Measurements from ENCODE around the gene ZNF763. TPM values are rescaled to one million over a fixed set of nuclear protein-coding genes. Genes with fewer than 3 reads are reported as not detected.
"Not testable (repeated sequence)": the region's sequence is repeated elsewhere in the genome, so short reads cannot be mapped to it uniquely, and the experiment has no call there.

The ZNF763 gene
- 1 to 10 TPM; 6.0 to 7.8 TPM for total RNA-seq
- long read RNA-seq, partial matches to known transcripts: 0 of 4 reads
- long read RNA-seq, other reads (novel, unspliced or antisense): 1 of 4 reads

DNA sequence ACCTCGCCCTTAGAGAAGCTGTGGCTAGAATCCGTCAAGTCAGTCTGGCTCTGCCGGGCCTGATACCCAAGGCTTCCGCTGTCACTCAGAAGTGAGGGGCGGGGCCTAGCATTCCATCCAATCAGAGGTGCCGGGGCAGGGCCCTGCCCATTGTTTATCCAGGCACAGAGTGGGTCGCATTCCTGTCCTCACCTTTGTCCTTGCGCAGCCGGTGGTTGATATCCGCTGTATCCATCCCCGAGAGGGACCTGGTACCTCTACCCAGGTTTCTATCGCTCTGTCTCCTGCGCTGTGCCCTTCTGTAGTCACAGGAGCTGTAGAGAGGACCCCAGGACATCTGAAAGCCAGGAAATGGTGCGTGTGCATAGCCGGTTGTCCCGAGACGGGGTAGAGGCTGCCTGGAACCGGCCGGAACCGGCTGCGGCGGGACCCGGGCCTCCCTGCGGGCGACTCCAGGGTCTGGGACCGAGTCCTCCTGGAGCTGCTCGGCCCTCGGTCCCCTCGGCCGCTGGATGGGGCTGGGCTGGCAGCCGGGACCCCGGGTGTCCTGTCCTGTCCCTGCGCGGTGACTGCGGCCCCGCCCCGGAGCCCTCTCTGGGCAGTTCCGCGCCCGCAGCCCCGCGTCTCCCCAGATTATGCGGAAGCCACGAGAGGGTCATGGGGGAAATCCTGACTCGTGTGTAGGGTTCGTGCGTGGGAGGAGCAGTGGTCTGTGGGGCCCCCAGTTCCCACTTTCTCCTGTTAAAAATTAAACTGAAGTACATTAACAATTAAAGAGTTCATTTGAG, at the start of gene ZNF763:
Gene ZNF763 (plus strand): TSS at position 183 of the 788 bp plus-strand sequence. CDS start 169 bp downstream, at position 352.
- intact Hi-C loops (cut with DNase I, micrococcal nuclease): no loop called here
- peak; percentile 97 to 98 for DNase-seq
- peak; percentile 98 for ATAC-seq

DNA sequence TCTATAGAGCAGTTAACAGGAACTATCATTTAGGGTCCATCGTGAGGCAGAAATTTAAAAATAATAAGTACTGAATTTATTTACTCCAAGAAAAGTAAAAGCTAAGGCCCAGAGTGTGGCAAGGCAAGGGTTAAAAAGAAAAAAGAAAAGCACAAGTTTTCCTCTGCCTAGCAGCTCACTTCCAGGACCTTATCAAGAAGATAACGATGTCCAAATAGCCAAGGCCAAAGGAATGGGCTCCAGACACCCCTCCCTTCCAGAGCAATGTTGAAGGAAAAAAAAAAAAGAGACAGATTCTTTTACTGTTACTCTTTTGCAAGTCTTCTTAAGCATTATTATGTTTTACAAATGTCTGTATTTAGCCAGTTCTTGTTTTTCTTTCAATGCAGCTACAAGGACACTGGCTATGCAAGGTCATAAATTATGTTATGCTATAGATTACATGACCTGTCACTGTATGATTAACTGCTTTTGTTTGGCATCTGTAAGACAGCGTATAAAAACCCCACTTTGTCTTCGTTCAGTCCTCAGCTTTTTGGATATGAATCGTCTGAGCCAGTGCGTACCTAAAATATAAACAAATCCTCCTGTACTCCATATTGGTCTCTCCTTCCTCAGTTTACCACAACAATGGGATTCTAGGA, 42.9 kb upstream of the ZNF763 start:
- DNase-seq: no peak
- ATAC-seq: no peak
- intact Hi-C loops (cut with DNase I, micrococcal nuclease): loop anchor here (5.0 to 10.0 kb wide), 2 partner anchors 70 to 73 kb away; no protein-coding TSS in a partner anchor

DNA sequence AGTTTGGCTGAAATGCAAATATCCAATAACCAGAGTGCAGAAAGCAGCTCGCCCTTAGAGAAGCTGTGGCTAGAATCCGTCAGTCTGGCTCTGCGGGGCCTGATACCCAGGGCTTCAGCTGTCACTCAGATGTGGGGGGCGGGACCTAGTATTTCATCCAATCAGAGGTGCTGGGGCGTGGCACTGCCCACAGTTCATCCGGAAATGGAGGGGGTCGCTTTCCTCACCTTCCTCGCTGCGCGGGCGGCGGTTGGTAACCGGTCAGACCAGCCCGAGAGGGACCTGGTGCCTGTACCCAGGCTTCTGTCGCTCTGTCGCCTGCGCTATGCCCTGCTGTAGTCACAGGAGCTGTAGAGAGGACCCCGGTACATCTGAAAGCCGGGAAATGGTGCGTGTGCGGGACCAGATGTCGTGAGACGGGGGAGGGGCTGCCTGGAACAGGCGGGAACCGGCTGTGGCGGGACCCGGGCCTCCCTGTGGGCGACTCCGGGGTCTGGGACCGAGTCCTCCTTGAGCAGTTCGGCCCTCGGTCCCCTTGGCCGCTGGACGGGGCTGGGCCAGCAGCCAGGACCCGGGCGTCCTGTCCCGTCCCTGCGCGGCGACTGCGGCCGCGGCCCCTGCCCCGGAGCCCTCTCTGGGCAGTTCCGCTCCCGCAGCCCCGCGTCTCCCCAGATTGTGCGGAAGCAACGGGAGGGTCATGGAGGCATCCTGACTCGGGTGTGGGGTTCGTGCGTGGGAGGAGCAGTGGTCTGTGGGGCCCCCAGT, 39.8 kb upstream of the ZNF763 start, which contains the start of gene ZNF700:
Gene ZNF700 (plus strand): TSS at position 222 of the 765 bp plus-strand sequence. CDS start 104 bp downstream, at position 326.
- peak; percentile 93 for ATAC-seq
- intact Hi-C loops (cut with DNase I, micrococcal nuclease): loop anchor here (5.0 to 10.0 kb wide), 2 partner anchors 67 to 70 kb away; no protein-coding TSS in a partner anchor

DNA sequence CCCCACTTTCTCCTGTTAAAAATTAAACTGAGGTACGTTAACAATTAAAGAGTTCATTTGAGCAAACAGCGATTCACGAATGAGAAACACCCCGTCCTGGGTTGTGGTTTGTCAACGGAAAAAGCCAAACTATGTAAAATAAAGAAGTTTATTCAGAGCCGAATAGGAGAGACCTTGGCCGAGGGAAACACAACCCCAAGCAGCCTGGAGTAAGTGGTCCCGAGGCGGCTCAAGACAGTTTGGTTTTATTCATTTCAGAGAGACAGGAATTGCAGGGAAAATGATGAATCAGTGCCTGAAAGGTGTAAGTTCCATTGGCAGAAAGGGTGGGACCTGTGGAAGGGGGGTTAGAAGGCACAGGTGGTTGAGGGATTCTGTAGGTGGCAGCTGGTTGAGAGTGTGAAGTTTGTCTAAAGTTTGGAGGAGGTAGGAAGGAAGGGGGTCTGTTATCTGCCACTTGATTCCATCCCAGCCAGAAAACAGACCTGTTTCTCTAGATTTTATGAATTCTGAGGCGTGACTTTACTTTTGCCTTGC, 39.1 kb upstream of the ZNF763 start:
- not testable (repeated sequence) for DNase-seq, ATAC-seq
- intact Hi-C loops (cut with DNase I, micrococcal nuclease): loop anchor here in 1 of 2 donors (10.0 kb wide), 1 partner anchor 69 kb away; no protein-coding TSS in a partner anchor

More for the DNA sequence above, 39.8 kb upstream of the ZNF763 start, which contains the start of gene ZNF700:
- DNase-seq: peak; percentile 97 to 99

DNA sequence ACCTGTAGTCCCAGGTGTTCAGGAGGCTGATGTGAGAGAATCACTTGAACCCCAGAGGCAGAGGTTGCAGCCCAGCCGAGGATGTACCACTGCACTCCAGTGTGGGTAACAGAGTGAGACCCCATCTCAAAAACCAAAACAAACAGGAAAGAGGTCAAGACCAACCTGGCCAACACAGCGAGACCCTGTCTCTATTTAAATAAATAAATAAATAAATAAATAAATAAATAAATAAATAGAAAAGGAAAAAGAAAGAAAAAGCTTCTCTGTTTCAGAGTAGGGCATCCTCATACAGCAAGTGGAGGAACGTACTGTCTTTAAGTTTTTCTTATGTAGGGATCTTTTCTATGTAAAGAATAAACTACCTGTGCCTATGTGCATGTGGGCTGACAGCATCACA, 37.6 kb upstream of the ZNF763 start:
- intact Hi-C loops (cut with DNase I, micrococcal nuclease): loop anchor here in 1 of 2 donors (10.0 kb wide), 1 partner anchor 68 kb away; no protein-coding TSS in a partner anchor
- DNase-seq (no peak), ATAC-seq (no peak)

DNA sequence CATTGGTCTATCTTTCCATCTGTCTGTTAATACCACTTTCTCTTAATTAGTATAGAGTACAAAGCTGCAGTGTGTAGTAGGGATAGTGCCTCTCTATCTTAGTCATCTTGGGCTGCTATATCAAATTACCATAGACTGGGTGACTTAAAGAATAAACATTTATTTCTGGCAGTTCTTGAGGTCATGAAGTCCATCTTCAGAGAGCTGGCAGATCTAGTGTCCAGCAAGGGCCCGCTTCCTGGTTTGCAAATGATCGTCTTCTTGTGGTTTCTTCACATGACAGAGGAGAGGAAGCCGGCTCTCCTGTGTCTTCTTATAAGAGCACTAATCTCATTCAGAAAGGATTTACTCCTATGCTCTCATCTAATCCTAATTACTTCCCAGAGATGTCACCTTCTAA, 33.8 kb upstream of the ZNF763 start:
- intact Hi-C loops (cut with DNase I, micrococcal nuclease): no loop called here
- DNase-seq: no peak

DNA sequence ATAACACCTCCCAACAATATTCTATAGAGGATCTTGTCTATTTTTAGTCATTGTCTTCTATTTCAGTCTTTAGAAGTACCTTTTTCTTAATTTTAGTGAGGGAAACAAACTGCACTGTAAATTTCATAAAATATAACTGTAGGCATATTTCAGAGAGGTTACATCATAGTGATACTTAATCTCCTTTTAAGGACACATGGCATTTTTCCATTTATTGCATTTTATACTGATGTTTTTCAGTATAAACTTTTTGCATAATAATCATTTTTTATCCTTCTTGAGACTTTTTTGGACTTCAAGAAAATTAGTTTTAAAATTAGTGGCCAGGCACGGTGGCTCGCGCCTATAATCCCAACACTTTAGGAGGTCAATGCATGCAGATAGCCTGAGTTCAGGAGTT, 33.3 kb upstream of the ZNF763 start:
- intact Hi-C loops (cut with DNase I, micrococcal nuclease): no loop called here
- DNase-seq (no peak), ATAC-seq (no peak)

More for the DNA sequence above, 33.8 kb upstream of the ZNF763 start:
- ATAC-seq: no peak

DNA sequence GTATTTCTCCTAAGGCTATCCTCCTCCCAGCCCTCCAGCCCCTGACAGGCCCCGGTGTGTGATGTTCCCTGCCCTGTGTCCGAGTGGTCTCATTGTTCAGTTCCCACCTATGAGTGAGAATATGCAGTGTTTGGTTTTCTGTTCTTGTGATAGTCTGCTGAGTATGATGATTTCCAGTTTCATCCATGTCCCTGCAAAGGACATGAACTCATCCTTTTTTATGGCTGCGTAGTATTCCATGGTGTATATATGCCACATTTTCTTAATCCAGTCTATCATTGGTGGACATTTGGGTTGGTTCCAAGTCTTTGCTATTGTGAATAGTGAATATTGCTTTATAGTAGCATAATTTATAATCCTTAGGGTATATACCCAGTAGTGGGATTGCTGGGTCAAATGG, 29.0 kb upstream of the ZNF763 start:
- intact Hi-C loops (cut with DNase I, micrococcal nuclease); DNase-seq; ATAC-seq: not testable (repeated sequence)

DNA sequence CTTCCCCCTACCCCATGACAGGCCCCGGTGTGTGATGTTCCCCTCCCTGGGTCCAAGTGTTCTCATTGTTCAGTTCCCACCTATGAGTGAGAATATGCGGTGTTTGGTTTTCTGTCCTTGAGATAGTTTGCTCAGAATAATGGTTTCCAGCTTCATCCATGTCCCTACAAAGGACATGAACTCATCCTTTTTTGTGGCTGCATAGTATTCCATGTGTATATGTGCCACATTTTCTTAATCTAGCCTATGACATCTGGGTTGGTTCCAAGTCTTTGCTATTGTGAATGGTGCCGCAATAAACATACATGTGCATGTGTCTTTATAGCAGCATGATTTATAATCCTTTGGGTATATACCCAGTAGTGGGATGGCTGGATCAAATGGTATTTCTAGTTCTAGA, 26.5 kb upstream of the ZNF763 start:
- ATAC-seq; DNase-seq; intact Hi-C loops (cut with DNase I, micrococcal nuclease): not testable (repeated sequence)

DNA sequence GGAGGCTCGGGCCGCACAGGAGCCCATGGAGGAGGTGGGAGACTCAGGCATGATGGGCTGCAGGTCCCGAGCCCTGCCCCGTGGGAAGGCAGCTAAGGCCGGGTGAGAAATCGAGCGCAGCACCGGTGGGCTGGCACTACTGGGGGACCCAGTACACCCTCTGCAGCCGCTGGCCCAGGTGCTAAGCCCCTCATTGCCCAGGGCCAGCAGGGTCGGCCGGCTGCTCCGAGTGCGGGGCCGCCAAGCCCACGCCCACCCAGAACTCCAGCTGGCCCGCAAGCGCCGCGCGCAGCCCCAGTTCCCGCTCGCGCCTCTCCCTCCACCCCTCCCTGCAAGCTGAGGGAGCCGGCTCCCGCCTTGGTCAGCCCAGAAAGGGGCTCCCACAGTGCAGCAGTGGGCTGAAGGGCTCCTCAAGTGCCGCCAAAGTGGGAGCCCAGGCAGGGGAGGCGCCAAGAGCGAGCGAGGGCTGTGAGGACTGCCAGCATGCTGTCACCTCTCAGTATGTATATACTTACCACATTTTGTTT, 23.4 kb upstream of the ZNF763 start:
- intact Hi-C loops (cut with DNase I, micrococcal nuclease); ATAC-seq; DNase-seq: not testable (repeated sequence)

DNA sequence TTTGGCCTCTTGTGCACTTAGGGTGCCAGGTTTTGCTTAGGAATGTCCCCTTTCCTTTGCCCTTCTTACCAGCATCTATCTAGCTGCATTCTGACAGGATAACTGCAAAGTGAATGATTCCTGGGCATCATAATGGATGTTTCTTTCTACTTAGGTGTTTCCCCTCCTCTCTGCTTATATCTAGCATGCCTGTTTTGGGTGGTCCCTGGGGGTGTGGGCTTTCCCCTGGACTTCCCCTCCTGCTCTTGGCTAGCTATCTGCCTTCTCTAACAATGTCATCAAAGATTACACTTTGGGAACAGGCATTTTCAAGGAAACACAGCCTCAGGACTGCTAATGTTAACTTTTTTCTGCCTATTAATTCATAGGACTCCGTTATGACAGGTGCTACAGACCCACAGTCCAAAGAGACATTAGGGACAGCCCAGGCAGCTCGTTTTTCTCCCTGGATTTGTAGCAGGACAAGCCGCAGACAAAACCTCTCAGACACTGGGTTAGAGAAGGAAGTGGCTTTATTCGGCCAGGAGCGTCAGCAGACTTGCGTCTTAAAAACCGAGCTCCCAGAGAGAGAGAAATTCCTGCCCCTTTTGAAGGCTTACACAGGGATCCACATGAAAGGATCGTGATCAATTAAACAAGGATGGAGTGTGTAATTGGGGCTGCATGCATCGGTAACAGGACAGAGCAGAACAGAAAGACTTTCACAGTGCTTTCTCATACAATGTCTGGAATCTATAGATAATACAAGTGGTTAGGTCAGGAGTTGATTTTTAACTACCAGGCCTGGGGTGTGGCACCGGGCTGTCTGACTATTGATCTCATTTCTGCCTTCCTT, 22.6 kb upstream of the ZNF763 start:
- DNase-seq: no peak
- intact Hi-C loops (cut with DNase I, micrococcal nuclease): no loop called here
- ATAC-seq: no peak

DNA sequence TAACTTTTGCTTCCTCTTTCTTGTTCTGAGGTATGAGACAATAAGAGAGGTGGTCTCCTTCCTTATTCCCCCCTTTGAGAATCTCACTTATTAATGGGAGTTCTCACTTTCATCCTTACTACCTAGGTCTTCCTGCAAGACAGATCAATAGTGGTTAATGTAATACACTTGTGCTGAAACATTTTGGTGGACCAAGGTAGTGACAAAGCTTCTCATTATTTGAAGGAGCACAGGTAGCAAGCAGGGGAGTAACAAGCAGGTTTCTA, 22.1 kb upstream of the ZNF763 start:
- no peak for DNase-seq
- intact Hi-C loops (cut with DNase I, micrococcal nuclease): no loop called here
- no peak for ATAC-seq

DNA sequence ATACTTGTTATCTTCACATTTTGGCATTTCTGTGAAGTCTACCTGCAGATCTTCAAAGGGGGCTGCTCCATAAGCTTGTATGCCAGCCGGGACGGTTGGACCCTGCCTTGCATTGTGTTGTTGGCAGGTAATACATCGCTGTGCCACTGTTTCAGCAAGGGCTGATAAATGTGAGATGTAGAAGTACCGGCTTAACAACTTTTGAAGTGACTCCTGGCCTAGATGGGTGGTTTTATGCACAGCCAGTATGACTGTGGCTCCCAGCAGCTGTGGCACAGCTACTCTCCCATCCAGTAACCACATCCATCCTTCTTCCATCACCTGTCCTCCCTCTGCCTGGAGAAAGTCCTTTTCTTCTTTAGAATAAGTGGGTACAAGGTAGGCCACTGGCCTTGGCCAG, 20.2 kb upstream of the ZNF763 start:
- no peak for DNase-seq
- ATAC-seq: no peak
- intact Hi-C loops (cut with DNase I, micrococcal nuclease): no loop called here

DNA sequence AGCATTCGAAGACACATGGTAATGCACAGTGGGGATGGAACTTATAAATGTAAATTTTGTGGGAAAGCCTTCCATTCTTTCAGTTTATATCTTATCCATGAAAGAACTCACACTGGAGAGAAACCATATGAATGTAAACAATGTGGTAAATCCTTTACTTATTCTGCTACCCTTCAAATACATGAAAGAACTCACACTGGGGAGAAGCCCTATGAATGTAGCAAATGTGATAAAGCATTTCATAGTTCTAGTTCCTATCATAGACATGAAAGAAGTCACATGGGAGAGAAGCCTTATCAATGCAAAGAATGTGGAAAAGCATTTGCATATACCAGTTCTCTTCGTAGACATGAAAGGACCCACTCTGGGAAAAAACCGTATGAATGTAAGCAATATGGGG, 16.2 kb upstream of the ZNF763 start:
- ATAC-seq (no peak), DNase-seq (no peak)
- intact Hi-C loops (cut with DNase I, micrococcal nuclease): no loop called here

DNA sequence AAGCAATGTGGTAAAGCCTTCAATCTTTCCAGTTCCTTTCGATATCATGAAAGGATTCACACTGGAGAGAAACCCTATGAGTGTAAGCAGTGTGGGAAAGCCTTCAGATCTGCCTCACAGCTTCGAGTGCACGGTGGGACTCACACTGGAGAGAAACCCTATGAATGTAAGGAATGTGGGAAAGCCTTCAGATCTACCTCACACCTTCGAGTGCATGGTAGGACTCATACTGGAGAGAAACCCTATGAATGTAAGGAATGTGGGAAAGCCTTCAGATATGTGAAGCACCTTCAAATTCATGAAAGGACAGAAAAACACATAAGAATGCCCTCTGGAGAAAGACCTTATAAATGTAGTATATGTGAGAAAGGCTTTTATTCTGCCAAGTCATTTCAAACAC, 15.6 kb upstream of the ZNF763 start:
- no peak for ATAC-seq
- intact Hi-C loops (cut with DNase I, micrococcal nuclease): no loop called here
- no peak for DNase-seq

DNA sequence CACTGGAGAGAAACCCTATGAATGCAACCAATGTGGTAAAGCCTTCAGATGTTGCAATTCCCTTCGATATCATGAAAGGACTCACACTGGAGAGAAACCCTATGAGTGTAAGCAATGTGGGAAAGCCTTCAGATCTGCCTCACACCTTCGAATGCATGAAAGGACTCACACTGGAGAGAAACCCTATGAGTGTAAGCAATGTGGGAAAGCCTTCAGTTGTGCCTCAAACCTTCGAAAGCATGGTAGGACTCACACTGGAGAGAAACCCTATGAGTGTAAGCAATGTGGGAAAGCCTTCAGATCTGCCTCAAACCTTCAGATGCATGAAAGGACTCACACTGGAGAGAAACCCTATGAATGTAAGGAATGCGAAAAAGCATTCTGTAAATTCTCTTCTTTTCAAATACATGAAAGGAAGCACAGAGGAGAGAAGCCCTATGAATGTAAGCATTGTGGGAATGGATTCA, 15.2 kb upstream of the ZNF763 start:
- ATAC-seq; DNase-seq; intact Hi-C loops (cut with DNase I, micrococcal nuclease): not testable (repeated sequence)

DNA sequence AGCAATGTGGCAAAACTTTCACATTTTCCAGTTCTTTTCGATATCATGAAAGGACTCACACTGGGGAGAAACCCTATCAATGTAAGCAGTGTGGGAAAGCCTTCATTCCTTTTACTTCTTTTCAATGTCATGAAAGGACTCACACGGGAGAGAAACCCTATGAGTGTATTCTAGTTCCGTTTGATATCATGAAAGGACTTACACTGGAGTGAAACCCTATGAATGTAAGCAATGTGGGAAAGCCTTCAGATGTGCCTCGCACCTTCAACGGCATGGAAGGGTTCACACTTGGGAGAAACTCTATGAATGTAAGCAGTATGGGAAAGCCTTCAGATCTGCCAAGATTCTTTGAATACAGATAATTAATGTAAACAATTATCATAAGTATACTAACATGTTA, 14.5 kb upstream of the ZNF763 start:
- DNase-seq (no peak), ATAC-seq (no peak)
- intact Hi-C loops (cut with DNase I, micrococcal nuclease): no loop called here
